HG02678 (cell line): ENCODE data around the gene VPS37B.

Experiments
- ATAC-seq: cut with Tn5 transposase; IDR thresholded peaks from one replicate; pipeline ENCODE4 v1.9.1; 2021; ENCODE audit warnings: mild to moderate bottlenecking, moderate library complexity; ENCODE audit not compliant: unreplicated experiment

Gene VPS37B

DNA sequence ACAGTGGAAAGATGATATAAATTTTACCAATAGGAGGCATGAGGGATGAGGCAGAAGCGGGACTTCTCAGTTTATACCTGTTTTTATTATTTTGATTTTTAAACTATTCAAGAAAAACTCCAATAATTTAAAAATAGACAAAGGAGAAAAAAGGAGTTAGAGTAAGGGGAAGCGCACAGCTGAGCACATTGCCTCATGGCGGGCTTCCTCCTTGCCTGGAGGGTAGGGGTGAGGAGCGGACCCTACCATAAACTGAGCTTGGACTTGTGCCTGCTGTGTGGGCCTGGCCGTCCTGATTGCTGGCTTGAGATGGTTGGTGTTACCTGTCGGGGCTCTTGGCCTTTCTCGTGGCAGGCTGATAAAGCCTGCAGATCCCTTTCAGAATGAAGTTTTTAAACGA, 75.8 kb downstream of the VPS37B start:
- ATAC-seq, result no peak

DNA sequence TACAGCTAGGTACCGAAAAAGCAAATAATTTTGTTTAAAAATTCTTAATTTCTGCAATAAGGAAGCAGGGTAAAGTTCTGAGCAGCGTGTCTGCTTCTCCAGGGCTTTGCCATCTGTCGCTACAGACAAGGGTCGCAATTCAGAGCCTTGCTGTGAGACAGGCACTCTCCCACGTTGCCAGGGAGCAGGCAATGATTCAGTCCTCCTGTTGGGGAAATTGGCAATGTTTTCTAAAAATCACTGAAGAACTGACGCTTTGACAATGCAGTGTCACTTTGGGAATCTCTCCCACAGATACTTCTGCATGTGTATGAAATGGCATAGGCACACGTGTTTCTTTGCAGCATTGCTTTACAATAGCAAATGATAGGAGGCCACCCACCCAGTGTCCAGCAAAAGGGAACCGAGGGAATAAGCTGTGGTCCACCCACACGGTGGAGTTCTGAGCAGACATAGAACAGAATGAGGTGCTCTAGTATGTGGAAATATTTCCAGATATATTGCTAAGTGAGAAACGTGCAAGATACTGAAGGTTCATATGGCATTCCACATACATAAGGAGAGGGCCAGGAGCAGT, 76.6 kb downstream of the VPS37B start:
- no peak for ATAC-seq
